ENCODE results near the gene MSMP. TPM values are rescaled to one million over a fixed set of nuclear protein-coding genes. Genes with fewer than 3 reads are reported as not detected.

Gene MSMP
- total and polyA plus RNA-seq, 10 of the 15 experiments (the other 5 are each of a cell fraction or from before 2014, with no cell fraction given), result 0.33 to 2.4 (median 0.86) TPM; not detected in 4

GRCh38 chr9:35763181-35763580, 9.1 kb upstream of the MSMP start:
- CTCF ChIA-PET, result interaction anchor here (0.7 to 1.4 kb wide), 6 partner anchors 11 to 1736 kb away, joined by 3 to 5 read pairs (median 4); no protein-coding TSS in a partner anchor
- POLR2A ChIA-PET, result interaction anchor here (0.6 to 0.9 kb wide), 4 partner anchors 14 to 294 kb away, joined by 3 to 4 read pairs (median 4); no protein-coding TSS in a partner anchor
- peaks cover 18% of the 10 kb centered on the region for H3K4me1 ChIP-seq (ENCODE audit: control insufficient read depth, insufficient read depth, low read length)
- no peak overlapping the region for H3K4me2 ChIP-seq (ENCODE audit: control insufficient read depth, insufficient read depth)
- no peaks in the 10 kb centered on the region for H3K27me3 ChIP-seq (replicated peaks in 1 of 2; ENCODE audit: control insufficient read depth in 2 of 2, insufficient read depth in 2 of 2, low read length in 1 of 2)
- no peak for ATAC-seq
- SMC1A ChIA-PET (ENCODE audit: uncharacterized antibody, unreplicated experiment), result interaction anchor here (1.1 to 2.0 kb wide), 5 partner anchors 8 to 19 kb away, joined by 3 to 7 read pairs (median 4); no protein-coding TSS in a partner anchor
- H3K9ac ChIP-seq (ENCODE audit: control insufficient read depth, insufficient read depth, low read length), result no peak overlapping the region
- H3K4me3 ChIP-seq, result no peak overlapping the region
- no peaks in the 10 kb centered on the region for H3K9me3 ChIP-seq (replicated peaks; ENCODE audit: control insufficient read depth, insufficient read depth, low read length)
- no peak overlapping the region for H3K27ac ChIP-seq (ENCODE audit: control insufficient read depth, insufficient read depth)
- RAD21 ChIA-PET (ENCODE audit: unreplicated experiment), result interaction anchor here (1.3 kb wide), 1 partner anchor 63 kb away, joined by 3 read pairs; no protein-coding TSS in a partner anchor
- no peak for FAIRE-seq
- H3K36me3 ChIP-seq (ENCODE audit: control insufficient read depth in 2 of 2, insufficient read depth in 2 of 2, low read length in 1 of 2), result no peaks in the 10 kb centered on the region
- DNase-seq (ENCODE audit: low read depth, low spot score), result no peak
- BruUV-seq (replicated peaks), result no TSS peak
- intact Hi-C loops (cut with micrococcal nuclease; ENCODE audit: unreplicated experiment), result no loop called here
- peaks cover 25% of the 10 kb centered on the region for H3K79me2 ChIP-seq (ENCODE audit: control insufficient read depth, insufficient read depth, low read length)
- no peak overlapping the region for H2AFZ ChIP-seq (ENCODE audit: control insufficient read depth, low read depth, low read length)
- H4K20me1 ChIP-seq (ENCODE audit: control insufficient read depth, insufficient read depth), result no peaks in the 10 kb centered on the region
- in situ Hi-C loops (cut with MboI), result no loop called here
- WGBS (ENCODE audit: insufficient coverage, insufficient replicate concordance, low lambda C conversion rate, missing lambda C conversion rate), result 96% methylated on average over 2 of the region's 2 CpGs
- TF ChIP-seq JUNB (IDR thresholded peaks at IDR 0.05) (no peak), HSF1 (IDR thresholded peaks at IDR 0.05; ENCODE audit: low read depth, low read length) (no peak), PRDM15 (CRISPR knock-in tag; IDR thresholded peaks at IDR 0.05) (no peak), POLR2AphosphoS5 (IDR thresholded peaks at IDR 0.05; ENCODE audit: low read length) (no peak), CREB1 (IDR thresholded peaks at IDR 0.05; ENCODE audit: low read depth) (no peak), JUND (IDR thresholded peaks at IDR 0.05; ENCODE audit: low read depth, low read length) (no peak), SUPT20H (IDR thresholded peaks at IDR 0.05; ENCODE audit: borderline replicate concordance, control insufficient read depth, low read depth, low read length) (no peak), BHLHE40 (IDR thresholded peaks at IDR 0.05; ENCODE audit: borderline replicate concordance in 1 of 2, low read depth in 2 of 2, low read length in 1 of 2) (no peak), IRF5 (IDR thresholded peaks at IDR 0.05; ENCODE audit: borderline replicate concordance) (no peak), SP1 (IDR thresholded peaks at IDR 0.05; ENCODE audit: low read depth, low read length) (no peak), NRF1 (conservative IDR thresholded peaks at IDR 0.05; ENCODE audit: low read depth, low read length) (no peak)
- TF ChIP-seq, protein P1, sequence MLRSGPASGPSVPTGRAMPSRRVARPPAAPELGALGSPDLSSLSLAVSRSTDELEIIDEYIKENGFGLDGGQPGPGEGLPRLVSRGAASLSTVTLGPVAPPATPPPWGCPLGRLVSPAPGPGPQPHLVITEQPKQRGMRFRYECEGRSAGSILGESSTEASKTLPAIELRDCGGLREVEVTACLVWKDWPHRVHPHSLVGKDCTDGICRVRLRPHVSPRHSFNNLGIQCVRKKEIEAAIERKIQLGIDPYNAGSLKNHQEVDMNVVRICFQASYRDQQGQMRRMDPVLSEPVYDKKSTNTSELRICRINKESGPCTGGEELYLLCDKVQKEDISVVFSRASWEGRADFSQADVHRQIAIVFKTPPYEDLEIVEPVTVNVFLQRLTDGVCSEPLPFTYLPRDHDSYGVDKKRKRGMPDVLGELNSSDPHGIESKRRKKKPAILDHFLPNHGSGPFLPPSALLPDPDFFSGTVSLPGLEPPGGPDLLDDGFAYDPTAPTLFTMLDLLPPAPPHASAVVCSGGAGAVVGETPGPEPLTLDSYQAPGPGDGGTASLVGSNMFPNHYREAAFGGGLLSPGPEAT (IDR thresholded peaks at IDR 0.05; ENCODE audit: low read depth), result no peak
- TF ChIP-seq, protein P2, sequence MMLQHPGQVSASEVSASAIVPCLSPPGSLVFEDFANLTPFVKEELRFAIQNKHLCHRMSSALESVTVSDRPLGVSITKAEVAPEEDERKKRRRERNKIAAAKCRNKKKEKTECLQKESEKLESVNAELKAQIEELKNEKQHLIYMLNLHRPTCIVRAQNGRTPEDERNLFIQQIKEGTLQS (IDR thresholded peaks at IDR 0.05; ENCODE audit: borderline replicate concordance, extremely low read depth, low read depth, low read length), result no peak

Measured in GM12878 (cell line).